ENCODE results near the gene CAMK2B.

GRCh38 chr7:44285561-44285960, 39.8 kb downstream of the CAMK2B start:
- no peak for TF ChIP-seq CTCF (IDR thresholded peaks at IDR 0.05)
- TF ChIP-seq POLR2A (IDR thresholded peaks at IDR 0.05; ENCODE audit: low read depth): no peak
